GM18505 (cell line): Measurements from ENCODE around the gene RTN4IP1.

Source experiments
- ATAC-seq: cut with Tn5 transposase; IDR thresholded peaks from one replicate; pipeline ENCODE4 v1.9.1; 2021; ENCODE audit not compliant: unreplicated experiment
- POLR2A ChIP-seq: IDR thresholded peaks from 4 replicates; pipeline ENCODE4 v1.6.1; 2011; ENCODE audit warnings: borderline replicate concordance; ENCODE audit not compliant: insufficient read depth, insufficient read length; ENCODE audit errors: extremely low read depth

RTN4IP1 gene, protein sequence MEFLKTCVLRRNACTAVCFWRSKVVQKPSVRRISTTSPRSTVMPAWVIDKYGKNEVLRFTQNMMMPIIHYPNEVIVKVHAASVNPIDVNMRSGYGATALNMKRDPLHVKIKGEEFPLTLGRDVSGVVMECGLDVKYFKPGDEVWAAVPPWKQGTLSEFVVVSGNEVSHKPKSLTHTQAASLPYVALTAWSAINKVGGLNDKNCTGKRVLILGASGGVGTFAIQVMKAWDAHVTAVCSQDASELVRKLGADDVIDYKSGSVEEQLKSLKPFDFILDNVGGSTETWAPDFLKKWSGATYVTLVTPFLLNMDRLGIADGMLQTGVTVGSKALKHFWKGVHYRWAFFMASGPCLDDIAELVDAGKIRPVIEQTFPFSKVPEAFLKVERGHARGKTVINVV

DNA sequence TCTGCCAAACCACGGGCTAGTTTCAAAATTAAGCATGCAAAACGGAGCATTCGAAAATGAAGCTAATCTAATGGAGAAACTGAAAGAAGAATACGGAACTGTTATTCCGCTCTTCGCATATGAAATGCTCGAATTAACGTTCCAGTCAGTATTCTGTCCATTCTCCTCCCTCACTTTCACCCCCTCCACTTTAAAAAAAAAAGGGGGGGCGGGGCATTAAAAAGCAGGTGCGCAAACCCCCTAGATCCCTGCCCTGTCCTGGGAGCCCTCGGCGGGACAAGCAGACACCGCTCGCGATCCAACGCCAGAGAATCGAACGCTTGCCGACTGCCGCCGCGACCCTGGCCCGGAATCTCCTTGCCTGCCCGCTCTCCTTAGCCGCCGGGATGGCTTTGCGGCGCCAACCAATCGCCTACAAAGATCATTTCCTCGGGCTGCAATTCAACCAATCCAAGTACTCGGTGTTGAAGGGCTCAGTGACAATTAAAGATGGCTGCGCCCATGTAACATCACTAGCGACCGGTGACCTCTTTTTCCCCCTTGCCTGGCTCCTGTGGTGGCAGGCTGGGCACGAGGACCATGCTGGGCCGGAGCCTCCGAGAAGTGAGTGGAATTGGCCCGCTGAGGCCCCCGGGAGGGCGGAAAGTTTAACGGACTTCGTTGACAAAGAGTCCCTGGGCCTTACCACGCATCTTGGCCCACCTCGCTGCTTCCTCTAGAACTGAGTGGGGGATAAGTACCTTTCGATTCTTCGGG is at the start of gene RTN4IP1, which contains the start of gene QRSL1:
TSS of gene RTN4IP1 (minus strand) at position 396 of the 756 bp plus-strand sequence. CDS start 477 bp downstream, outside the sequence.
TSS of gene QRSL1 (plus strand) at position 476 of the 756 bp plus-strand sequence. CDS start at position 580, 104 bp downstream.
- peak; percentile 63 for TF ChIP-seq POLR2A
- peak; percentile 77 for ATAC-seq

DNA sequence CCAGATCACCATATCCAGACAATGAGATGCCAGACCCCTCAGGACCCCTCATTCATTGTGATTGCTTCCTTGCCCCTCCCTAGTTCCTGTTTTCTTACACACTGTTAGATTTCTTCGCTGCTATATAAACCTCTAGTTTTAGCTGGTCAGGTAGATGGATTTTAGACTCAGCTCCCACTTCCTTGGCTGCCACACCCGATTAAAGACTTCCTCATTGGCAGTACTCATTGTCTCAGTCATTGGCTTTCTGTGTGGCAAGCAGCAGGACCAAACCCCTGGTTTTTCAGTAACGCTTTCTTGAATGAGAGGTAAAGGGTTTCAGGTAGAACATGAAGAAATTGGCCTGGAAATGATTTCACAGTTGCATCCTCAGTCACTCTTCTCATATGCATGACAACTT is 48.0 kb upstream of the RTN4IP1 start:
- ATAC-seq: no peak

DNA sequence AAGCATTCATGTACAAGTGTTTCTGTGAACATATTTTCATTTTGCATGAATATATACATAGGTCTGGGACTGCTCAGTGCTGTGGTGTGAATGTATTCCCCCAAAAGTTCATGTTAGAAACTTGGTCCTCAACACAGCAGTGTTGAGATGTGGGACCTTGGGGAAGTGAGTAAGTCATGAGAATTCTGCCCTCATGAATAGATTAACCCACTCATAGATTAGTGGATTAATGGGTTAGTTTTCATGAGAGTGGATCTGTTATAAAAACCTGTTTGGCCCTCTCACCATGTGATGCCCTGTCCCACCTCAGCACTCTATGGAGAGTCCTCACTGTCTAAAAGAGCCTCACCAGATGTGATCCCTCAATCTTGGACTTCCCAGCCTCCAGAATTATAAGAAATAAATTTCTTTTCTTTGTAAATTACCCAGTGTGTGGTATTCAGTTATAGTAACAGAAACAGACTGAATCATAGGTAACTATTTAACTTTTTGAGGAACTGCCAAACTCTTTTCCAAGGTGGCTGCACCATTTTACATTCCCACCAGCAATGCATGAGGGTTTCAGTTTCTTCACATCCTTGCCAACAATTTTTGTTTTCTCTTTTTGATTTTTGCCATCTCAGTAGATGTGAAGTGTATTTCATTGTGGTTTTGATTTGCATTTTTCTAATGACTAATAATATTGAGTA is 45.4 kb upstream of the RTN4IP1 start:
- no peak for ATAC-seq
- no peak for TF ChIP-seq POLR2A

More for the DNA sequence above, 48.0 kb upstream of the RTN4IP1 start:
- no peak for TF ChIP-seq POLR2A

DNA sequence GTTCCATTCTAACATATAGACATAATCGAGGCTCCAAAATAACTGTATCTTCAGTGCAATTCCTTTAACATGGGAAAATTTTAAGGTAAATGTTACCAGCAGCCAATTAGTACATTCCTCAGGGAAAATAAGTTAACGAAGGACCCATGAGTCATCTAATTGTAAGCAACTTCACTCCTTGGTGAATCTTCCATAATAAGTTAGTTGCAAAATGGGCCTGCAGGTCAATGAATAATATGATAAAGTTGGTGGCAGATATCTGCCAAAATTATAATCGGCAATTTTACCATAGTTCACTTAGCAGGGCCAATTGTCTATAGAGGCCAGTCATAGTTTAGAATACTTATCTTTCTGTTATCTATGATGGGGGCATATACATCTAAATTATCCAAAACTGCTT is 42.4 kb upstream of the RTN4IP1 start:
- no peak for ATAC-seq
- TF ChIP-seq POLR2A: no peak

DNA sequence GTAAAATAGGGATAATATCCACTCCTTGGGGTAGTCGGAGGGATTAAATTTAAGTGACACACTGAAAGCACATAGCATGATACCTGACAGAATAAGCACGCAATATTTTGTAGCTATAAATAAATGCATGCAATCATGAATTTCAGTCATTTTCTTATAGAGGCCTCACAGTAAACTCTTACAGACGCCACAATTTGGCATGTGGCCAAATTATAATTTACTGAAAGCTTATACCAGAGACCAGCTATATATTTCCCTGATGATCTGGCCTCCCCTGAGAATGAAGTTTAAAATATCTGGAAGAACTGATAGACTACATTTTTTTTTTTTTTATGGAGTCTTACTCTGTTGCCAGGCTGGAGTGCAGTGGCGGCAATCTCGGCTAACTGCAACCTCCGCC is 40.9 kb upstream of the RTN4IP1 start:
- no peak for TF ChIP-seq POLR2A
- ATAC-seq: no peak

DNA sequence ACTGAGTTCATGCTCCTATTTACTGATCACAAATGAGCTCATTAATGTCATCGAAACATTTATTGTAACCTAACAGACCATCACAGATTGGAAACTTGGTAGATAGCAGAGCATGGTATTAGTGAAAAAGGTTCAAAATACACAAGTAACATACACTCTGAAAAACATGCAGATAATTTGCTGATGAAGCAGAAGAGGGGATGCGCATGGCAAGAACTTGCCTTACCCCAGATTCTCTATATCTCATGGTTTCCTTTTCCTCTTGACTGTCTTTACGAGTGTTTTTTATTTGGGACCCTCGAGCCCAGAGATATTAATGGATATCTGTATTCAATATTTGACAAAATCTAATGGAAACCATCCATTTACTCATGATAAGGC is 37.7 kb upstream of the RTN4IP1 start:
- peak; percentile 12 for ATAC-seq
- TF ChIP-seq POLR2A: no peak

DNA sequence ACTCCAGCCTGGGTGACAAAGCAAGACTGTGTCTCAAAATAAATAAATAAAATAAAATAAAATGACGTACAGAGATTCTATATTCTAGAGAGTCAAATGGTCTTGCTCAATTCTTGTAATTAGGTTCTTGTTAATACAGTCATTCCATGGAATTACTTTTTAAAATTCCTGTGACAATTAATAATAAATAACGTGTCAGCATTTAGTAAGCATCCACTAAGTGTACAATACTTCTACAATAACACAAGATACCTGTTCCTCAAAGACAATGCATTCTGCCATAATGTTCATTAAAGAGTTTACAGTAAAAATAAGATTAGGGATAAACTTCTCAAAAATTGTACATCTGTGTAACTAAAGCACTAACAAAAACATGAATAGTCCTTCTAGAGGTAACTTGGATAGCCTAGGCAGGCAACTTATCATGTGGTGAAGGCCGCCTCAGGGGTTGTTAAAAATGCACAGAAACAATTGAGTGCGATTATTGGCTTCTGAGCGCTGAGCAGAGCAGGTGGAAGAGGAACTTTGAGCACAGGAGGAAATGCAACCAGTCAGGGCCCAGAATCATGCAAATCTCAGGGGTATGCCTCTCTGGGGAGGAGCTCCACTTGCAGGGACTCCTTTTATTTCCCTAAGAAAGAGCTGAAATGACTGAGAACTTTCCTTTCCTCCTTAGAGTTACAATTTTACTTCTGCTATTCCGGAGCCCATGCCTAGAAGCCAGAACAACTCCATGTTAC is 37.2 kb upstream of the RTN4IP1 start:
- ATAC-seq: peak; percentile 92
- no peak for TF ChIP-seq POLR2A

DNA sequence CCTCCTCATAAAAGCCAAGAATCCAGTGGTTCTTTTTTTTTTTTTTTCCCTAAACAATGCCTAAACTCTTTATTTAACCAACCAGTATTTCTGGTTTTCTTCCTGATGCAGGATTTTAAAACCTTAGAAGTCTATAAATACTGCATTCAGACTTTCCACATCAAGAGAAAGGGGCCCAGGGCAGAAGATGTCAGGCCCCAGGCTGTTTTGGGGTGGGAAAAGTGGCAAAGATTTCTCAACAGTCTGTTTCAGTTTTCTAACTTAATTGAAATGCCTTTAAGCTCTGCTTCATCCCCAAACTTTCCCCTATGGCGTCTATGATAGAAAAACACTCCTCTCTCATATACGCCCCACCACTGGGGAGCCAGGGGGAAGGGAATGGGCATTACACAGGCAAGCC is 33.2 kb upstream of the RTN4IP1 start:
- TF ChIP-seq POLR2A: no peak
- ATAC-seq: no peak

DNA sequence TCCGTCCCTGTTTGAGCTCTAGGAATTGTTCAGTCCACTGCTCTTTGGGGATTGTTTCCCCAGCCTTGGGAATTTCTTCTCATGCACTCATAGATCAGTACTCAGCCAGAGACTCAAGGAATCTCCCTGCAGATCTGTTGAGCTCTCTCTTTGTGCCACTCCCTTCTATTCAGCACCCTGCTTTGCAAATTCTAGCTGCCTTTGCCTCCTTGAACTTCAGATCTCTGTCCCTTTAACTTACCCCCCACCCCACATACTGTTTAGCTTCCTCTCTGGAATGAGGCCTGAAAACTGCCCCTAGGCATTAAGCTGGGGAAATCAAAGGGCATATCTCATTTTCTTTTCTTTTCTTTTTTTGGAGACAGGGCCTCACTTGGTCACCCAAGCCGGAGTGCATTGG is 30.6 kb upstream of the RTN4IP1 start:
- no peak for TF ChIP-seq POLR2A
- ATAC-seq: no peak

DNA sequence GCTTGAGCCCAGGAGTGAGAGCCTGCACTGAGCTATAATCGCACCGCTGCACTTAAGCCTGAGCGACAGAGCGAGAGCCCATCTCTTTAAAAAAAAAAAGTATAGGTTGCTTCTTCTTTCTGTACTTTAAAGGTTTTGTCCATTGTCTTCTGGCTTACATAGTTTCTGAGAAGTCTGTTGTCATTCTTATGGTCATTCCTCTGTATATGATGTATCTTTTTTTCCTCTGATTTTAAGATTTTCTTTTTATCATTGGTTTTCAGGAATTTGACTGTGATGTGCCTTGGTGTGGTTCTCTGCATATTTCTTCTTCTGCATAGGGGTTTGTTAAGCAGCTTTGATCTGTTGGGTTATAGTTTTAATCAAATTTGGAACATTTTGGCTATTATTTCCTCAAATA is 29.2 kb upstream of the RTN4IP1 start:
- no peak for ATAC-seq
- TF ChIP-seq POLR2A: no peak

DNA sequence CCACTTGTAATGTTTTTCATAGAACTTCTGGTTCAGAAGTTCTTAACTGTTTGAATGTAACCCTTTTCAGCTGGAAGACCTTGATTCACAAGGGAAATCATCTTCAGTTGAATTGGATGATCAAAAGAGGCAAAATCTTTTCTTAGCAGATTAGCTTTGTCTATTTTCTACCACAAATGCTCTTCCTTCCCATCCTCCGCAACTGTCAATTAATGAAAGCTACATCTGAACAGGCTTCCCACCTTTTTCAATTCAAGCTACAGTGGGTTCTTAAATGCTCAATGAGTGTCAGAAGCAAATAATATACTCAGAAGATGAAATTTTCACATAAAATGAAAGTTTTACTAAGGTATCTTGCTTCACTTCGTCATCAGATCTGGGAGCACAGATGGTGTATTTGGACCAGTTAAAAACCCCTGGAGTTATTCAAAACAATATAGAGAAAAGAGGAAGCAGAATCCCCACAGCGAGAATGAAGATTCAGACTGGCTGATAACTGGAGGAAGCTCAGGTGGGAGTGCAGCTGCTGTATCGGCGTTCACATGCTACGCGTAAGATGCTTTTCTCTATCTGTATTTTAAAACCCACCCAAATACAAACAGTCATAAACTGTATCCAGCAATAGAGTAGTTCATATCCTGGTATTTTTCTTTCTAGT is 19.5 kb upstream of the RTN4IP1 start:
- TF ChIP-seq POLR2A: no peak
- ATAC-seq: peak; percentile 65

DNA sequence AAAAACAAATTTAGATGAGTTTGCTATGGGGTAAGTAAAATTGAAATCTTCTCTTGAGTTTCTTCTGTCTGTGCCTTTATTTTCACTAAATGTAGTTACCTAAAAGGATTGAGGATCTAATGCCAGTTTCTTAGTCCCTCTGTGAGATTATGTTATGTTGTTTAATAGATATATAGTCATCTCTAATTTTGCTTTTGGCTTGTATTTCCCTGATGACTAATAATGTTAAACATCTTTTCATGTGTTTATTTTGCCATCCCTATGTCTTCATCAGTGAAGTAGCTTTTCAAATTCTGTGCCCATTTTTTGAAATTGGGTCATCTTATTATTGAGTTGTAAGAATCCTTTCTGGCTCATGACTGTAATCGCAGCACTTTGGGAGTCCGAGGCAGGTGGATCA is 13.8 kb upstream of the RTN4IP1 start:
- no peak for ATAC-seq
- no peak for TF ChIP-seq POLR2A
